T-helper 22 cell (primary cell): ENCODE data around the gene ANKRD27.
"Not testable (repeated sequence)": the region's sequence is repeated elsewhere in the genome, so short reads cannot be mapped to it uniquely, and the experiment has no call there.

Experiments used
- DNase-seq: peaks from one replicate; pipeline ENCODE4 v3.0.0-alpha.2; 2020; ENCODE audit warnings: low read depth

The ANKRD27 gene

DNA sequence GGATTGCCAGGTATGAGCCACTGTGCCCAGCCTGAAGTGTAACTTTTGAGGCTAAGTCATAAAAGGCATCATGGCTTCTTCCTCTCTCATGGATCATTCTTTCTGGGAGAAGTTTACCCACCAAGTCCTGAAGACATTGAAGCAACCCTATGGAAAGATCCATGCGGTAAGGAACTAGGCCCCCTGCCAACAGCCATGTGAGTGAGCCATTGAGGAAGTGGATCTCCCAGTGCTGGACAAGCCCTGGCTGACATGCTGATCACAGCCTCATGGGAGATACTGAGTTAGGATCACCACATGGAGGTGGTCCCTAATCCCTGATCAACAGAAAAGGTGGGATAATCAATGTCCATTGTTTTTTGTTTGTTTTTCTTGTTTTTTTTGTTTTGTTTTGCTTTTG lies 13.3 kb upstream of the ANKRD27 start:
- no peak for DNase-seq

DNA sequence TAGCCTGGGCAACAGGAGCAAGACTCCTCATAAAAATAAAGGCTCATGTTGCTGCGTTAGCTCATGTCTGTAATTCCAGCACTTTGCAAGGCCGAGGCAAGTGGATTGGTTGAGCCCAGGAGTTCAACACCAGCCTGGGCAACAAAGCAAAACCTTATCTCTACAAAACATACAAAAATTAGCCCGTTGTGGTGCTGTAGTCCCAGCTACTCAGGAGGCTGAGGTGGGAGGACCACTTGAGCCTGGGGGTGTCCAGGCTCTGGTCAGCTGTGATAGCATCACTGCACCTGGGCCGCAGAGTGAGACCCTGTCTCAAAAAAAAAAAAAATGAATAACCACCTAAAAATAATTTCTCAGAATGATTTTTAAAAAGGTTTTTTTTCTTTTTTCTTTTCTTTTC lies 12.7 kb upstream of the ANKRD27 start:
- DNase-seq = no peak

DNA sequence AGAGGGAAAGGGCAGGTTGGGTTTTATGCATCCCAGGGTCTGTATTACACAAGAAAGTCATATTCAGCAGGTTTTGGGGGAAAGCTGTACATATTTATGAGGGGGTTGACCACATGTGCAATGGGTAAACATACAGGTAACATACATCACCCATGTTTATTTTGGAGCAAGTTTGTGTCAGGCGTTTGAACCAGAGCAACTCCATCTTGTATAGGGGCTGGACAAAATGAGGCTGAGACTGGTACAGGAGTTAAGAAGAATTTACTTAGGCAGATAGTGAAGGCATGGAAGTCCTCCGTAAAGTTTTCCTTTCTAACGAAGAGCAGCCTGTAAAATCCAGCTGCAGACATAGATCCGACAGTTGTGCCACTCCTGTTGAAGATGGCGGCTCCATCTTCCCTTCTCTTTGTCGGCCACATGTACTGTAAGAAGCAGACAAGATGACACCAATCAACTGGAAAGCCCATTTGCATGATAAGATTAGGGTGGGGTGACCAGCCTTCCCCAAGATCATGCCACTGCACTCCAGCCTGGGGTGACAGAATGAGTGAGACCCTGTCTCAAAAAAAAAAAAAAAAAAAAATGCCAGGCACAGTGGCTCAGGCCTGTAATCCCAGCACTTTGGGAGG lies 12.0 kb upstream of the ANKRD27 start:
- DNase-seq = no peak

DNA sequence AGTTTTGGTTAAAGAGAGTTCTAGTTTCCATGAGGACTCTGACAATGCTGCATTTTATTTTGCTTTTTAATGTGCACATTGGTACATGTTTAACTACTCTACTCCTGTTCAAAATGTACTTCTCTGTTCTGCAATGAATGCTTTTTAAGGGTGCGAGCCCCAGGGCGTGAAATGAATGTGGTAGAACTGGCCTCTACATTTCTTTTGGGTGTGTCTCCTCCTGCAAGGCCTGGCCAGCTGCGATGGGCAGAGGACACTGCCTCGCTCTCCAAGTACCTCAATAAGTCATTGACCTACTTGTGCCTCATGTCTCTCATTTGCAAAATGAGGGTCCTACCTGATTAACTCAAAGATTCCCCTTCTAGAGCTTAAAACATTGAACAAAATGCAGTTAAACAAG lies 7.3 kb upstream of the ANKRD27 start:
- DNase-seq = no peak

DNA sequence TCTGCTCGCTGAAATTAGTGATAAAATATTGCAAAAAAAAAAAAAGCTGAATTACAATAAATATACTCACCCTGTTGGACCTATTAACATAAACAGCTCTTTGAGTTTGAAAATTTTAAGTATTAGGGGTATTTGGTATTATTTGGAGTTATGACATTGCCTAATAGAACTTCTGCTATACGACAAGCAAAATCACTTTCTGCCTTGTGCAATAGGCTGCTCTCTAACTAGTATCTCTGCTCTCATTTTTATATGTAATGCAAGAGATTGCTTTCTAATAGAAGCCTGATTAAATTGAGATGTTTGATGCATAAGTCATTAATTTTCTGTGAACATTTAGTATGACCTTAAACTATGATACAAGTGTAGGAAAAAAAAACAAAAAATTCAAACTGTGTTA lies 6.0 kb upstream of the ANKRD27 start:
- DNase-seq = no peak

DNA sequence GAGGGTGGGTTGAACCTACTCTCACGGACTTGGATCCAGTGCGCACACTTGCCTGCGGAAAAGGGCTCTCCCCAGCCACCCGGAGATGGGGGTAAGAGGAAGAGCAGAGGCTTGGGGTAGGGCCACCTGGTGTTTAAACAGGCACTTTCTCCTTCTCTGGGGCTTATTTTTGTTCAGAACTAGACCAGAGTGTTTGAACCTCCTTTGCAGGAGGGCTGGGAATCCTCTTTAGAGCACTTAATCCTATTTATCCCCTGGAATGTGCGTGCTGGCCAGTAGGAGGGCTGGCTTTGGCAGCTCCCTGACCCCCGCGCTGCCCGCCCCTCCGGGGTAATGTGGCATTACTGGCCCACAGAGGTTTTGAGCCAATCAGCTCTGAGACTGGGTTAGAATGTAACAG lies 2.7 kb upstream of the ANKRD27 start:
- DNase-seq = no peak

DNA sequence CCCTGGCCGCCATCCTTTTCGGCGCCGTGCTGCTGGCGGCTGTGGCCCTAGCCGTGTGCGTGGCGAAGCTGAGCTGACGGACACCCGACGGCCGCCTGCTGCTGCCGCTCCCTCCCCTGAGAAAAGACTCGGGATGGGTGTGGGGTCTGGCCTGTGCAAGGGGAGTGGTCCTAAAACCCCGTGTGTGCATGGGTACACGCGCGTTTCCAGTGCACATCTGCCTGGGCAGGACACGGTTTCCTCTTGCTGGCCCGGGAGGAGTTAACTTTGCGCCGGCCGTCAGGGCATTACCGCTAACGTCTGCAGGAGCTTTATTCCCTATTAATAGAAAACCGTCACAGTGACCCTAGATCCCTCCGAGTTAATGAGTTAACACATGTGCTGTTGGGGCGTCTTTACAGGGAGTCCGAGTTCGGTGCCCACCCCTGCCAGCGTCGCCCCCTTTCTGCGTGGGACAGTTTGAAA lies 1.9 kb upstream of the ANKRD27 start:
- no peak for DNase-seq

DNA sequence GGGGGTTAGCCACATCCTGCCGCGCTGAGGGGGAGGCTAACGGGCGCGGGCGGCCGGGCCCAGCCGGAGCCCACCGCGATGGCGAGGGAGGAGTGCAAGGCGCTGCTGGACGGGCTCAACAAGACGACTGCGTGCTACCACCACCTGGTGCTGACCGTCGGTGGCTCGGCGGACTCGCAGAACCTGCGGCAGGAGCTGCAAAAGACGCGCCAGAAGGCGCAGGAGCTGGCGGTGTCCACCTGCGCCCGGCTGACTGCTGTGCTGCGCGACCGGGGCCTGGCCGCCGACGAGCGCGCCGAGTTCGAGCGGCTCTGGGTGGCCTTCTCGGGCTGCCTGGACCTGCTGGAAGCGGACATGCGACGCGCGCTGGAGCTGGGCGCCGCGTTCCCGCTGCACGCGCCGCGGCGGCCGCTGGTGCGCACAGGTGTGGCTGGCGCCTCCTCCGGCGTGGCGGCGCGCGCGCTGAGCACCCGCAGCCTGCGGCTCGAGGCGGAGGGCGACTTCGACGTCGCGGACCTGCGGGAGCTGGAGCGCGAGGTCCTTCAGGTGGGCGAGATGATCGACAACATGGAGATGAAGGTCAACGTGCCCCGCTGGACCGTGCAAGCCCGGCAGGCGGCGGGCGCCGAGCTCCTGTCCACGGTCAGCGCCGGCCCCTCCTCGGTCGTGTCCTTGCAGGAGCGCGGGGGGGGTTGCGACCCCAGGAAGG lies 1.4 kb upstream of the ANKRD27 start:
- no peak for DNase-seq

DNA sequence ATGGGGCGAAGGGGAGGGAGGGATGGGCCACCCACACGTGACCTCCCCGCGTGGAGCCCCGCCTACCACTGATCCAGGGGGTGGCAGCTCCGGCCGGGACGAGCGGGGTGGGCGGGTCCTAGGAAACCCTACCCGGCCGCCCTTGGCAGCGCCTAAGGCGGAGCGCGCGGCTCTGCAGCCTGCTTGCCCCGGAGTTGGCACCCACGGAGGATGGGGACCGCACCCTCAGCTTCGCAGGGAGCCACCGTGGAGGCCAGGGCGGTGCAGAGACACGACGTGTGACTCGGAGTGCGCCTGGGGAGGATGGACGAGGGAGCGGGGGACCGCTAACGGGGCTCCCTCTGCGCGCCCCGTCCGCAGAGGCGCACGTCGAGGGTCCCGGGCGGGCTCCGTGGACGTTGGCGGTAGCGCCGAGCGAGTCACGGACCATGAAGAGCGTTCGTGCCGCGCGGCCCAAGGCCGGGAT lies 773 bp upstream of the ANKRD27 start, which contains the start of gene RGS9BP:
Gene RGS9BP (plus strand): TSS at position 129 of the 466 bp plus-strand sequence. CDS start 416 bp downstream, outside the sequence.
- DNase-seq = peak; percentile 69

DNA sequence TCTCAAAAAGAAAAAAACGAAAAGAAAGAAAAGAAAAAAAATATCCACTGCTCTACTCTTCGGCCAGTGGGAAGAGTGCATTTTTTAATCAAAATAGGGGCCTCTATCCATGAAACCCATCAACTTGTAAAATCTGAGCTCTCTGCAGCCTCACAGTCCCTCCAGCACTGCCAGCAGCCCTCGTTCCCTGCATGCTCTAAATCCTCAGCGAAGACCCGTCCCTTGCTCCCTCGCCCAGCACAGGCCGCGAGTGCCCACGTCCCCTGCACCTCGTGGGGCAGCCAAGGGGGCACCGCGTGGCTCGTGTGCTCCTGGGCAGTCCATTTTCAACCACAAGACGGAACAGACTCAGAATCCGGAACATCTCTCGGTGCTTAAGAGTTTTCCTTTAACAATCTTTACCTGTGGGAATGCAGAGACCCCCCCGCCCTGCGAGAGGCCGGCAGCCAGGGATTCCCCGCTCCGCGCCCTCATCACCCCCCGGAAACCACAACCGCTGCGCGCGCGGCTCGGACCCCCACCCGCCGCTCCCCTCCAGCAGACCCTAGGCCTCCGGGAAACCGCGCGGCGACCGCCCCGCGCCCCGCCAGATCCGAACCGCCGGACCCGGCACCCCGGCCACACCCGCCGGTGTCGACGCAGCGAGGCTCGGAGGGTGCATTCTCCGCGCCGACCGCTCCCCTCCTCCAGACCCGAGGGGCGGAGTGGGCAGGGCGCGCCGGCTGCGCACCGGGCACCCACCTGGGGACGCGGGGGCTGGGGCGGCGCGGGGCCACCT lies 638 bp downstream of the ANKRD27 start:
- DNase-seq = no peak

DNA sequence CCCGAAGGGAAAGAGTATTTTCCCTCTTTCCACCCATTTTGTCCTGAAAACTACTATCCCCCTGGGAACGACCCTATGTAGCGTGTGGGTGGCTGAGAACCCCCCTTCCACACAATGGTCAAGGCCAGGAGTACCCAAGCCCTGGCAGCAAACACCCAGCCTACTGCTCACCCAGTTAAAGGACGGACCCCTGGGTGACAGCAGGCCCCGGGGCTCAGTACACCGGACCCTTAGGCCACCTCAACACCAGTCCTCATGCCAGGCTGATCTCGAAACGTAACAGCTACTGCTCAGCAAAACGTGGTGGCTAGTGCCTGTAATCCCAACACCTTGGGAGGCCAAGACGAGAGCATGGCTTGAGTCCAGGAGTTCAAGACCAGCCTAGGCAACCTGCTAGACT lies 1.4 kb downstream of the ANKRD27 start:
- DNase-seq = no peak

DNA sequence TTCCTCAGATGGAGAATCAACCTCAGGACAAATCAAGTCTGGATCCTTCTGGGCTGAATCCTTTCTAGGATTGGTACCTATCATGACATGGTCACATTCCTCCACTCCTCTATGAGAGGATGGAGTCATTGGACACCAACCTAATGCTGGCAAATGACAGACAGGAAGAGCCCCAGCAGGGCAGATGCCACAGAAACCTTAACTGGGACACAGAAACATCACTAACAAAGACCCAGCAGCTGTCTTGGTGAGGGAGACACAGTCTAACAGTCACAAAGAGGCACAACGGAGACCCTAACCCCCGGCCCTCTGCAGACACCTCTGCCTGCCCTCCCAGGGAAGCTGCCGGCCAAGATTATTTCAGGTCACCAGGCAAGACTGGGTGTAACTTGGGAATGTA lies 2.1 kb downstream of the ANKRD27 start:
- no peak for DNase-seq

DNA sequence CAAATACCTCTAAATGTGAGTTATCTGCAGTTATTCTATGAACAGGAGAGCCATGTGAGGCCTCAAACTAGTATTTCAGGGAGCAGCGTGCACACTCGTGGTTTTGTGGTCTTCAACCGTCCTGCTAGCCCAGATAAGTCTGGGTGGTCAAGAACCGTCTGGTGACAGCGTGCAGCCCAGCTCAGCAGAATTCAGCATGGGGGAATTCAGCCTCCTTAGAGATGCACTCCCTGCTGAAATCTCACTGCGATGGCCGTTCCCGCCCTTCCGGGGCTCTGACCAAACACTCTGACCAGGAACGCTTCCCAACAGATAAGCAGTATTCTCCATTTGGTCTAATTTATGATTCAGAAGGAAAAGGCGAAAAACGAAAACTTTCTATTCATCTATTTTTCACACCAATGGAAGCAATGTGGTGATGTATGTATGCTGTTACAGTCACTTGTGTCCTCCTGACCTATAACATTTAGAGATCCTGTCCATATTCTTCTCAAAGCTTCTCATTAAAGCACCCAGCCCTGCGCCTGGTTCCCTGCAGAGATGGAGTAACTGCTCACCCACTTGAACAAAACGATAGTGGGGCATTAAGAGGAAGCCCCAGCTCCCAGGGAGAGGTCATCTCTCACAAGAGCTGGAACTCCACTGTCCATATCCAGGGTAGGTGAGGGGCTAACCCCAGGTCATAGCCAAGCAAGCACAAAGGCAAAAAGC lies 2.9 kb downstream of the ANKRD27 start:
- no peak for DNase-seq

DNA sequence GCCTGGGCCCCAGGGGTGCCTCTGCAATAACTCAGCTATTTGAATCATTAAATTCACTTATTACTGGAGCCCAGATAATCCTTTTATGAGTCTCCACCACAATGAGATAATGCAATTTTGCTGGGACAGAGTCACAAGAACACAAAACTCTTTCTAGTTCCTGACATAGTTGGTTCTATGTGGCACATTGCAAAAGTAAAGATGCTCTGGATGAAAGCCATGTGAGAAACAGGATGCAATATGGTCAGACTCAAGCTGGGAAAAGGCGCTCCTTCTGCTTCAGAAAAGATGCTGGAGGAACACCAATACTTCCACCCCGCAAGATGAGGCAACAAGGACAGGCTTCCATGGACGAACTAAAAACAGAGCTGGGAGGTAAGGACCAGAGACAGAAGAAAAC lies 5.7 kb downstream of the ANKRD27 start:
- no peak for DNase-seq

DNA sequence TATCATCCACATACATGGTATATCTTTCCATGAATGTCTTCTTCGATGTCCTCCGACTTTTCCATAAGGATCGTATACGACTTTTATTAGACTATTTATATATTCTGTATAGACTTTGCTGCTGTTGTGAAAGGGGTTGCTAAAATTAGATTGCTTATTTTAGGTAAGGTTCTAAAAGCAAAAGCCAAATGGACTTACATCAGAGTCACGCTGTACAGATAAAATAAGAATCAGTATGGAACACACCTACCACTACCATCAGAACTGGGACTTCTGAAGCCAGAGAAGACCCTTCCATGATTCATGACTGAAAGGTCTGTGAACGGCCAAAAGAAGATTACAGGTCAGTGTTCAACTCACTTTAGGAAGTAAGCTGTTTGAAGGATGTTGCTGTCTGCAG lies 8.9 kb downstream of the ANKRD27 start:
- no peak for DNase-seq

DNA sequence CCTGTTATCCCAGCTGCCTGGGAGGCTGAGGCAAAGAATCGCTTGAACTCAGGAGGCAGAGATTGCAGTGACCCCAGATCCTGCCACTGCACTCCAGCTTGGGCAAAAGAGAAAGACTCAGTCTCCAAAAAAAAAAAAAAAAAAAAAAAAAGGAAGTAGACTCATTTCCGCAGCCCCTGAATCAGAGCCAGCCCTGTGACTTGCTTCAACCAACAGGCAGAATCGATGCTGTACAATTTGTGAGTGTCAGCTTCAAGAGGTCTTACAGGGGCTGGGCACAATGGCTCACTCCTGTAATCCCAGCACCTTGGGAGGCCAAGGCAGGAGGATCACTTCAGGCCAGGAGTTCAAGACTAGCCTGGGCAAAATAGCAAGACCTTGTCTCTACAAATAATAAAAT lies 12.8 kb downstream of the ANKRD27 start:
- no peak for DNase-seq

DNA sequence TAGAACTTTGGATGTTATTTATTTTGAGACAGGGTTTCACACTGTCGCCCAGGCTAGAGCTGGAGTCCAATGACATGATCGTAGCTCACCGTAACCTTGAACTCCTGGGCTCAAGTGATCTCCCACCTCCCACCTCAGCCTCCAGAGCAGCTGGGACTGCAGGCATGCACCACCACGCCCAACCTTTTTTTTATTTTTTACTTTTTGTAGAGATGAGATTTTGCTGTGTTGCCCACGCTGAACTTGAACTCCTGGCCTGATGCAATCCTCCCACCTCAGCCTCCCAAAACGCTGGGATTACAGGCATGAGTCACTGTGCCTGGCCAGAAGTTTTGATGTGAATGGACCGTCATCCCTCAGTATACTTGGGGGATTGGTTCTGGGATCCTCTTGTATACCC lies 13.7 kb downstream of the ANKRD27 start:
- no peak for DNase-seq

DNA sequence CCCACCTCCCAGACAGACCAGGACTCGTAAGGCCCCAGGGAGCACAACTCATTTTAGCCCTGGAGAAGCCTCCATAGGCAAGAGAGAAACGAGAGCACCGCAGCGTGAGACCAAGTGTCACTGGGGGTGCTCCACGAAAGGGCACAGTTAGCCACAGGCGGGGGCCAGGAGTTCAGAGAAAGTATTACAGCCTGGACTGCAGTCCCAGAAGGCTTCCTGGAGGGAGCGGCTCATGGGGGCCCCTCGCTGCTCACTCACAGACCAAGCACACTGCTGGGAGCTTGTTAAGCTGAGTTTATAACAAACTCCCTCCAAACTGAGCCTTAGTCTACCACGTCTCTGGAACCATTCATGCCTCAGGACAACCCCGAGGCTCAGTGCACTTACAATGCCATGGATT lies 16.5 kb downstream of the ANKRD27 start:
- no peak for DNase-seq

DNA sequence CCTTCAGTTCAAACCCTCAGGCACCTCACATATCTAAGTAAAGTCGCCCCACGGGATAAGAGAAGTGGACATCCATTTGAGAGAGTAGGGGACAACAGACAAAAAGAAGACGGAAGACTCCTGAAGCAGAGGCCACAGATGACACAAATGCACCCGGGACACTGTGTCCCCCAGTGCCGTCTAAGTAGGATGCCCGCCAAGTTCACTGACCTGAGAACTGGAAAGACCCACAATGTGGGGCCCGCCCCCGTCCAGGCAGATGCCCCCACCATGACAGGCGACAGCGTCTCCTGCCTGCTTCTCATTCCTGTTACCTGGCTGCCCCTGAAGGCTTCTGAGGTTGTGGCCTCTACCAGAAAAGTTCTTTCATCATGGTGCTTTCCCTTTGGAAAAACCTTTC lies 16.9 kb downstream of the ANKRD27 start:
- DNase-seq = no peak

DNA sequence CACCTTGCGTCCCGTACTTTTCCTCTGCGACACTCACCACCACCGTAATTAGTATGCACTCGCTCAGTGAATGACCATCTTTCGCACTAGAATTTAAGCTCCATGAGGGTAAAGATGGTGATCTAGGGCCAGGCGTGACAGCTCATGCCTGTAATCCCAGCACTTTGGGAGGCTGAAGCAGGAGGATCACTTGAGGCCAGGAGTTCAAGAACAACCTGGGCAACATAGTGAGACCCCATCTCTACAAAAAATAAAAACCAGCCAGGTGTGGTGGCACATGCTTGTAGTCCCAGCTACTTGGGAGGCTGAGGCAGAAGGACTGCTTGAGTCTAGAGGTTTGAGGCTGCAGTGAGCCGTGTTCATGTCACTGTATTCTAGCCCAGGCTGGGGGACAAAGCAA lies 18.6 kb downstream of the ANKRD27 start:
- not testable (repeated sequence) for DNase-seq

DNA sequence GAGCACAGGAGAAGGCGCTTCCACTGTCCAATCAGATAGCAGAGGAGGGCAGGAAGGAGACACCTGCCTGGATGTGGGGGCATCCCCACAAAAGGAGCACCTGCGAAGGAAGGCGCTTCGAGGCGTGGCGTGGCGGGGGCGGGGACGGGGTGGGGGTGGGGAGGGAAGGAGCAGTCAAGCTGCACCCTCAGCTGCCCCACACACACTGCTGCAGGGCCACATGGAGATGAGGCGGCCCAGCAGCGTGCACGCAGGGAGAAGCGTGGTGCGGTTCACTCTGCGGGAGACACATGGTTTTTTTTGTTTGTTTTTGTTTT lies 21.4 kb downstream of the ANKRD27 start:
- no peak for DNase-seq

DNA sequence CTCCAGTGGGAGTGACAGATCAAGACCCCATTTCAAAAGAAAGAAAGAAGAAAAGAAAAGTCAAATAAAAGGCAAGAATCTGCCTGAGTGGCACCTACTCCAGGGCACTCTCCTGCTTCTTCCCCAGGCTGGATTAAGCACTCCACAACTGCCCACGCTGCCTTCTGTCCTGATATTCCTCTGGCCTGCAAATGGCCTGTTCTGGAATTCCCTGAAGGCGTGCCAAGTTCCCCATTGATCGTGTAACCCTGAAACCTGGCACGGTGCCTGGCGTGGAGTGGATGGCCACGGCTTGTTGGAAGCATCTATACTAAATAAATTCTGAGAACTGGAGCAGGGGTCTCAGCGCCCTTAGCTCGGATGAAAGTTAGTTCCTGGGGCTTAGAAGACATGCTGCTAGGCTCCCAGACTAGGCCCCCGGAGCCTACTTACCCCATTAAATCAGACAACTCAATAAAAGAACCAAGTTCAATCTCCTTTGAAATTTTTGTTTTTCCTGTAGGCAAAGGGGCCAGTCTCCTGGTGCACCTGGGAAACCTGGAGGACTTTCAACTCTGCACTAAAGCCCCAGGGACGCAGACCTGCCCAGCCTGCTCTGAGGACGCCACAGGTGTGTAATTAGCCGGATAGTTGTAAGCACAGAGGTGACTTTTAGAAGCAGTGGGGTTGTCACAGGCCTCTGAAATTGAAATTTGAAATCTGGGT lies 21.9 kb downstream of the ANKRD27 start:
- no peak for DNase-seq
